Endothelial cell (in vitro differentiated cells): ENCODE data around the gene FGD3. TPM values are rescaled to one million over a fixed set of nuclear protein-coding genes. Genes with fewer than 3 reads are reported as not detected.

Source experiments
- DNase-seq: peaks from one replicate; pipeline ENCODE4 v3.0.0; 2021; ENCODE audit warnings: low spot score
- H3K27ac Mint-ChIP-seq: one replicate; pipeline ENCODE4 v1.8.0; 2021; ENCODE audit warnings: mixed read lengths, inconsistent platforms; ENCODE audit not compliant: unreplicated experiment
- H3K27me3 Mint-ChIP-seq: one replicate; pipeline ENCODE4 v1.8.0; 2021; ENCODE audit warnings: mild to moderate bottlenecking, moderate library complexity, mixed read lengths, inconsistent platforms; ENCODE audit not compliant: unreplicated experiment
- H3K36me3 Mint-ChIP-seq: one replicate; pipeline ENCODE4 v1.8.0; 2021; ENCODE audit warnings: mild to moderate bottlenecking, low read depth, mixed read lengths, inconsistent platforms; ENCODE audit not compliant: unreplicated experiment
- H3K4me1 Mint-ChIP-seq: one replicate; pipeline ENCODE4 v1.8.0; 2021; ENCODE audit warnings: mild to moderate bottlenecking, mixed read lengths, inconsistent platforms; ENCODE audit not compliant: unreplicated experiment
- H3K4me3 Mint-ChIP-seq: one replicate; pipeline ENCODE4 v1.8.0; 2021; ENCODE audit warnings: mild to moderate bottlenecking, mixed read lengths, inconsistent platforms; ENCODE audit not compliant: unreplicated experiment
- H3K9me3 Mint-ChIP-seq: one replicate; pipeline ENCODE4 v1.8.0; 2021; ENCODE audit warnings: mixed read lengths, inconsistent platforms; ENCODE audit not compliant: unreplicated experiment
- total RNA-seq: library from RNA; stranded (reverse); fragmentation: NEBNext Ultra II Directional; extraction: Animal tissue kit (Norgen Biotek cat#: 25700); gene quantifications from one replicate; pipeline ENCODE4 v1.2.1, GENCODE V29; 2021; ENCODE audit not compliant: unreplicated experiment
- TF ChIP-seq, protein P1 (sequence below): fragments of 200-600 bp; sonication (generic); IDR thresholded peaks from one replicate; pipeline ENCODE4 v1.5.0; 2021; ENCODE audit warnings: antibody characterized with exemption; ENCODE audit not compliant: unreplicated experiment

The FGD3 gene
- total RNA-seq, 1 donor from 2014 or later: 1.1 TPM

DNA sequence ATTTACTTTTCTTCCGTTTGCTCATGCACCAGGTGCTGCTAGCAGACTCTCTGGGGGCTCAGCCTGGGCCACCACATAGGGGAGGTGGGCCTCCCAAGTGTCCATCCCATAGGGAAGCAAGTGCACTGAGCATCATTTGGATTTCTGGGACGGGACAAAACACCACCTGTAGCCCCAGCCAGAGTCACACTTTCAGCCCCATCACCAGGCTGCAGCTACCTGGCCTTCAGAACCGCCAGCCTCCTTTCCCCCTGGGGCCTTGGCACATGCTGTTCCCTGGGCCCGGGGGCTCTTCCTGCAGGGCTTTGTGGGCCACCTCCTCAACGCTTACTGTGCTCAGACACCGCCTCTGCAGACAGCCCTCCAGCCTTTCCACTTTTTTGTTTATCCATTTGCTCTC lies 91.6 kb downstream of the FGD3 start:
- TF ChIP-seq, protein P1, sequence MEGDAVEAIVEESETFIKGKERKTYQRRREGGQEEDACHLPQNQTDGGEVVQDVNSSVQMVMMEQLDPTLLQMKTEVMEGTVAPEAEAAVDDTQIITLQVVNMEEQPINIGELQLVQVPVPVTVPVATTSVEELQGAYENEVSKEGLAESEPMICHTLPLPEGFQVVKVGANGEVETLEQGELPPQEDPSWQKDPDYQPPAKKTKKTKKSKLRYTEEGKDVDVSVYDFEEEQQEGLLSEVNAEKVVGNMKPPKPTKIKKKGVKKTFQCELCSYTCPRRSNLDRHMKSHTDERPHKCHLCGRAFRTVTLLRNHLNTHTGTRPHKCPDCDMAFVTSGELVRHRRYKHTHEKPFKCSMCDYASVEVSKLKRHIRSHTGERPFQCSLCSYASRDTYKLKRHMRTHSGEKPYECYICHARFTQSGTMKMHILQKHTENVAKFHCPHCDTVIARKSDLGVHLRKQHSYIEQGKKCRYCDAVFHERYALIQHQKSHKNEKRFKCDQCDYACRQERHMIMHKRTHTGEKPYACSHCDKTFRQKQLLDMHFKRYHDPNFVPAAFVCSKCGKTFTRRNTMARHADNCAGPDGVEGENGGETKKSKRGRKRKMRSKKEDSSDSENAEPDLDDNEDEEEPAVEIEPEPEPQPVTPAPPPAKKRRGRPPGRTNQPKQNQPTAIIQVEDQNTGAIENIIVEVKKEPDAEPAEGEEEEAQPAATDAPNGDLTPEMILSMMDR: no peak
- Mint-ChIP-seq H3K27ac (no peak overlapping the region), H3K27me3 (peaks cover 5% of the 10 kb centered on the region), H3K4me3 (no peak overlapping the region), H3K36me3 (no peaks in the 10 kb centered on the region), H3K4me1 (no peaks in the 10 kb centered on the region), H3K9me3 (no peaks in the 10 kb centered on the region)
- no peak for DNase-seq

- Mint-ChIP-seq H3K4me3 (no peak overlapping the region), H3K4me1 (no peaks in the 10 kb centered on the region), H3K9me3 (no peaks in the 10 kb centered on the region), H3K36me3 (no peaks in the 10 kb centered on the region), H3K27ac (no peak overlapping the region), H3K27me3 (peaks cover 5% of the 10 kb centered on the region)
- no peak for DNase-seq
- TF ChIP-seq, protein P1: no peak
These were observed 92.1 kb downstream of the FGD3 start for GRCh38 chr9:93039456-93039855.

DNA sequence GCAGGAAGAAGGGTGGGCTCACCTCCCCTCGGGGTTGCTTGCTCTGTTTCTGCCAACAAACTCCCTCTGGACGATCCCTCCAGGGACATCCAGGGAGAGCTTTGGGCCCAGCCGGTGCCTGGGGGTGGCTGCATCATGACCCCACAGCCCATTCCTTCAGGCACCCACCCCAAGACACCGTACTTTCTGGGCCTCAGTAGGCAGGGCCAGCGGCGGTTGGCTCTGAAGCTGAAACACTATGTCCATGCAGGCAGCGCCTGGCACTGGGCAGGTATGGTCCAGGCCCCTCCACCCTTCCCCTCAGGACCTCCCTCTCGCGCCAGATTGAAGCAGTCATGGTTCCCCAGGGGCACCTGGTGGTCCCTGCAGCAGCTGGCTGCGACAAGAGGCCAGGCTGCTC lies 92.7 kb downstream of the FGD3 start:
- H3K9me3 Mint-ChIP-seq: no peaks in the 10 kb centered on the region
- peaks cover 5% of the 10 kb centered on the region for H3K27me3 Mint-ChIP-seq
- DNase-seq: no peak
- H3K4me3 Mint-ChIP-seq: no peak overlapping the region
- no peak overlapping the region for H3K27ac Mint-ChIP-seq
- H3K36me3 Mint-ChIP-seq: no peaks in the 10 kb centered on the region
- TF ChIP-seq, protein P1: no peak
- no peaks in the 10 kb centered on the region for H3K4me1 Mint-ChIP-seq

DNA sequence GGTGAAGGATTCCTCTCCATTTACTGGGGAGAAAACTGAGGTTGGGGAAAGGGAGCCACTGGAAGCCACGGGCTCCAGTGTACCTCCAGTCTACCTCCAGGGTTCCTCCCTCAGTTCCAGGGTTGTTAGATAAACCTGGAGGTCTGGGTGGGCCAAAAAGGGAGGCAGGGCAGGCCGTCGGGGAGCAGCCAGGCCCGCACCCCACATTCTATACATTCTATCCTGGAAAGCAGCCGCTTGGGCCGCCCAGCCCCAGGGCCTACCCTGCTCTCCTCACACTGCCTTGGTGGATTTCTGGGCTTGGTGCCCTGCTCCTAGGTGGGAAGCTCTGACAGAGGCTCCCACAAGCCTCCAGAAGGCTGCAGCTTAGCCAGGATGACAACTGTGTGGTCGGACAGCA lies 93.1 kb downstream of the FGD3 start:
- no peak for DNase-seq
- Mint-ChIP-seq H3K9me3 (no peaks in the 10 kb centered on the region), H3K36me3 (no peaks in the 10 kb centered on the region), H3K27me3 (peaks cover 5% of the 10 kb centered on the region), H3K27ac (no peak overlapping the region), H3K4me1 (no peaks in the 10 kb centered on the region), H3K4me3 (no peak overlapping the region)
- TF ChIP-seq, protein P1: no peak

GRCh38 chr9:93041108-93041802 lies 93.9 kb downstream of the FGD3 start:
- Mint-ChIP-seq H3K4me1 (no peaks in the 10 kb centered on the region), H3K4me3 (no peak overlapping the region), H3K27ac (no peak overlapping the region), H3K36me3 (no peaks in the 10 kb centered on the region), H3K9me3 (no peaks in the 10 kb centered on the region), H3K27me3 (peaks cover 5% of the 10 kb centered on the region)
- TF ChIP-seq, protein P1: no peak
- DNase-seq: no peak
